OCI-LY7 (cell line): ENCODE data around the gene RAB27A. TPM values are rescaled to one million over a fixed set of nuclear protein-coding genes. Genes with fewer than 3 reads are reported as not detected.

Source experiments
- BruUV-seq: library from RNA; stranded (reverse); fragments of 400-500 nt; replicated peaks from 2 replicates; lab custom pipeline; 2021; lab: Mats Ljungman, UMichigan
- CTCF ChIA-PET: fragments of 300-600 bp; sonication (Branson Sonifier 250); formaldehyde crosslinking; loops from one replicate; lab custom pipeline; 2022; ENCODE audit warnings: antibody characterized with exemption; ENCODE audit not compliant: unreplicated experiment; lab: Charles Lee
- POLR2A ChIA-PET: fragments of 300-600 bp; sonication (Branson Sonifier 250); formaldehyde crosslinking; loops from one replicate; lab custom pipeline; 2022; ENCODE audit warnings: antibody characterized with exemption; lab: Charles Lee
- DNase-seq: peaks from one replicate; pipeline ENCODE4 v3.0.0-alpha.2; 2015; ENCODE audit warnings: low spot score
- H2AFZ ChIP-seq: fragments of 200-600 bp; sonication (generic), shearing (Covaris generic); 2 replicates; pipeline ENCODE4 v1.6.1; 2014; ENCODE audit warnings: mild to moderate bottlenecking, antibody characterized with exemption, low read length, moderate library complexity
- H3K27ac ChIP-seq: fragments of 200-600 bp; sonication (generic); 2 replicates; pipeline ENCODE4 v1.5.1; 2014; ENCODE audit warnings: mixed run types, low read depth, mild to moderate bottlenecking, moderate library complexity, low read length, inconsistent platforms; ENCODE audit not compliant: poor library complexity, severe bottlenecking
- H3K36me3 ChIP-seq: fragments of 200-600 bp; sonication (generic); 2 replicates; pipeline ENCODE4 v1.6.1; 2014; ENCODE audit warnings: mild to moderate bottlenecking, antibody characterized with exemption, low read length, moderate library complexity, mixed read lengths; ENCODE audit not compliant: insufficient read depth
- H3K4me1 ChIP-seq: fragments of 200-600 bp; sonication (generic); 2 replicates; pipeline ENCODE4 v1.5.1; 2014; ENCODE audit warnings: mild to moderate bottlenecking, low read length; ENCODE audit not compliant: insufficient read depth, poor library complexity, severe bottlenecking
- H3K4me2 ChIP-seq: fragments of 200-600 bp; sonication (generic); 2 replicates; pipeline ENCODE4 v1.6.1; 2014; ENCODE audit warnings: mild to moderate bottlenecking, low read length
- H3K4me3 ChIP-seq: fragments of 200-600 bp; sonication (generic); 2 replicates; pipeline ENCODE4 v1.5.1; 2014; ENCODE audit warnings: mild to moderate bottlenecking, low read depth, low read length; ENCODE audit not compliant: poor library complexity, severe bottlenecking
- H3K79me2 ChIP-seq: fragments of 200-600 bp; sonication (generic); 2 replicates; pipeline ENCODE4 v1.6.1; 2016; ENCODE audit warnings: low read depth, mild to moderate bottlenecking, low read length, moderate library complexity, mixed read lengths; ENCODE audit not compliant: insufficient read depth
- H3K9me2 ChIP-seq: fragments of 200-600 bp; sonication (generic); 2 replicates; pipeline ENCODE4 v1.6.1; 2016; ENCODE audit warnings: mild to moderate bottlenecking, low read length, mixed read lengths; ENCODE audit not compliant: insufficient read depth
- H3K9me3 ChIP-seq: fragments of 200-600 bp; sonication (generic); 2 replicates; pipeline ENCODE4 v1.6.1; 2014; ENCODE audit warnings: mild to moderate bottlenecking, mixed run types, low read length, mixed read lengths
- H4K20me1 ChIP-seq: fragments of 200-600 bp; sonication (generic); 2 replicates; pipeline ENCODE4 v1.6.1; 2014; ENCODE audit warnings: mild to moderate bottlenecking, antibody characterized with exemption, low read length, moderate library complexity, mixed read lengths; ENCODE audit not compliant: insufficient read depth
- CTCF ChIP-seq: fragments of 200-600 bp; sonication (generic); conservative IDR thresholded peaks from 2 replicates; pipeline ENCODE4 v1.5.1; 2014; ENCODE audit warnings: mild to moderate bottlenecking, antibody characterized with exemption, low read length, moderate library complexity, mixed read lengths
- EZH2phosphoT487 ChIP-seq: fragments of 200-600 bp; sonication (generic); IDR thresholded peaks from 2 replicates; pipeline ENCODE4 v1.6.1; 2018; ENCODE audit warnings: low read depth, borderline replicate concordance, mild to moderate bottlenecking, mixed run types, antibody characterized with exemption, low read length, moderate library complexity, mixed read lengths
- intact Hi-C: fragments of 100-400 bp; cut with micrococcal nuclease; formaldehyde crosslinking; loops from one replicate; pipeline ENCODE4 v1.10.0; 2022; ENCODE audit not compliant: unreplicated experiment
- total RNA-seq, 2 experiments: library from RNA; depleted of rRNA in 1 of 2; stranded (reverse); fragments of >200 nt in 1 of 2; shearing (Covaris generic) in 1 of 2; gene quantifications; 2 replicates each; pipeline ENCODE4 v1.2.3, GENCODE V29; 2014 to 2022

Gene RAB27A
- total RNA-seq, 2 experiments from 2014 or later: 4.5 to 22.4 TPM

GRCh38 chr15:55267401-55268175, 22.0 kb downstream of the RAB27A start:
- TF ChIP-seq EZH2phosphoT487 (no peak), CTCF (no peak)
- ChIA-PET POLR2A (interaction anchor here (0.7 kb wide), 3 partner anchors 17 to 273 kb away, joined by 3 to 4 read pairs (median 3); no protein-coding TSS in a partner anchor), CTCF (no interaction called here)
- intact Hi-C loops: no loop called here
- DNase-seq: no peak
- Histone ChIP-seq H3K4me2 (peak overlapping the region; percentile 19; the same call in 1 of the 2 replicates), H3K4me1 (no peaks in the 10 kb centered on the region), H3K27ac (no peak overlapping the region), H2AFZ (no peak overlapping the region), H3K9me3 (no peaks in the 10 kb centered on the region), H3K36me3 (no peaks in the 10 kb centered on the region), H3K4me3 (no peak overlapping the region), H3K79me2 (no peaks in the 10 kb centered on the region), H4K20me1 (no peaks in the 10 kb centered on the region), H3K9me2 (no peaks in the 10 kb centered on the region)
- no TSS peak for BruUV-seq

- Histone ChIP-seq H3K9me2 (no peaks in the 10 kb centered on the region), H4K20me1 (no peaks in the 10 kb centered on the region), H3K36me3 (no peaks in the 10 kb centered on the region), H3K4me2 (no peak overlapping the region), H3K4me3 (no peak overlapping the region), H2AFZ (no peak overlapping the region), H3K79me2 (no peaks in the 10 kb centered on the region), H3K4me1 (no peaks in the 10 kb centered on the region), H3K9me3 (no peaks in the 10 kb centered on the region), H3K27ac (no peak overlapping the region)
- TF ChIP-seq CTCF (no peak), EZH2phosphoT487 (no peak)
- POLR2A ChIA-PET: interaction anchor here (0.7 kb wide), 1 partner anchor 15 kb away, joined by 3 read pairs; no protein-coding TSS in a partner anchor
- no TSS peak for BruUV-seq
- DNase-seq: no peak
- intact Hi-C loops: no loop called here
- CTCF ChIA-PET: no interaction called here
These were observed 23.1 kb downstream of the RAB27A start for GRCh38 chr15:55266547-55266946.

- no peaks in the 10 kb centered on the region for H4K20me1 ChIP-seq
- H3K4me3 ChIP-seq: no peak overlapping the region
- no peaks in the 10 kb centered on the region for H3K79me2 ChIP-seq
- H3K36me3 ChIP-seq: no peaks in the 10 kb centered on the region
- ChIA-PET POLR2A (no interaction called here), CTCF (no interaction called here)
- H3K27ac ChIP-seq: no peak overlapping the region
- no peak overlapping the region for H3K4me2 ChIP-seq
- no TSS peak for BruUV-seq
- no peaks in the 10 kb centered on the region for H3K9me3 ChIP-seq
- no peak for DNase-seq
- intact Hi-C loops: no loop called here
- no peaks in the 10 kb centered on the region for H3K9me2 ChIP-seq
- H3K4me1 ChIP-seq: no peaks in the 10 kb centered on the region
- no peak overlapping the region for H2AFZ ChIP-seq
- TF ChIP-seq CTCF: no peak
- TF ChIP-seq EZH2phosphoT487: no peak
These were observed 29.0 kb downstream of the RAB27A start for GRCh38 chr15:55260562-55261131.
